ENCODE data around the gene TUBA8.
"Not testable (repeated sequence)": the region's sequence is repeated elsewhere in the genome, so short reads cannot be mapped to it uniquely, and the experiment has no call there.

TUBA8 gene

GRCh38 chr22:18126606-18127005 is 16.0 kb downstream of the TUBA8 start:
- no peak for DNase-seq (ENCODE audit: low read depth in 2 of 2, low spot score in 1 of 2)

- DNase-seq (ENCODE audit: low read depth in 2 of 2, low spot score in 1 of 2): no peak
These were observed 19.4 kb downstream of the TUBA8 start for GRCh38 chr22:18130018-18130417.

- DNase-seq (ENCODE audit: low read depth in 2 of 2, low spot score in 1 of 2): no peak
These were observed 20.3 kb downstream of the TUBA8 start for GRCh38 chr22:18130699-18131429.

- no peak for DNase-seq (ENCODE audit: low read depth in 2 of 2, low spot score in 1 of 2)
These were observed 22.8 kb downstream of the TUBA8 start for GRCh38 chr22:18133452-18133851.

GRCh38 chr22:18136563-18137320 is 26.1 kb downstream of the TUBA8 start:
- no peak for DNase-seq (ENCODE audit: low read depth in 2 of 2, low spot score in 1 of 2)

GRCh38 chr22:18141004-18141403 is 30.4 kb downstream of the TUBA8 start:
- not testable (repeated sequence) for DNase-seq (ENCODE audit: low read depth in 2 of 2, low spot score in 1 of 2)

- no peak for DNase-seq (ENCODE audit: low read depth in 2 of 2, low spot score in 1 of 2)
These were observed 33.5 kb downstream of the TUBA8 start for GRCh38 chr22:18144105-18144504.

GRCh38 chr22:18145676-18146388 is 35.2 kb downstream of the TUBA8 start:
- no peak for DNase-seq (ENCODE audit: low read depth in 2 of 2, low spot score in 1 of 2)

- no peak for DNase-seq (ENCODE audit: low read depth in 2 of 2, low spot score in 1 of 2)
These were observed 35.8 kb downstream of the TUBA8 start for GRCh38 chr22:18146389-18146753.

GRCh38 chr22:18147791-18148190 is 37.2 kb downstream of the TUBA8 start:
- DNase-seq (ENCODE audit: low read depth in 2 of 2, low spot score in 1 of 2): no peak

GRCh38 chr22:18148293-18148965 is 37.8 kb downstream of the TUBA8 start:
- DNase-seq (ENCODE audit: low read depth in 2 of 2, low spot score in 1 of 2): no peak

GRCh38 chr22:18152519-18152918 is 41.9 kb downstream of the TUBA8 start:
- no peak for DNase-seq (ENCODE audit: low read depth in 2 of 2, low spot score in 1 of 2)

GRCh38 chr22:18154821-18155390 is 44.3 kb downstream of the TUBA8 start:
- no peak for DNase-seq (ENCODE audit: low read depth in 2 of 2, low spot score in 1 of 2)

- not testable (repeated sequence) for DNase-seq (ENCODE audit: low read depth in 2 of 2, low spot score in 1 of 2)
These were observed 44.9 kb downstream of the TUBA8 start for GRCh38 chr22:18155546-18155945.

- DNase-seq (ENCODE audit: low read depth in 2 of 2, low spot score in 1 of 2): no peak
These were observed 46.5 kb downstream of the TUBA8 start for GRCh38 chr22:18156878-18157713.

- DNase-seq (ENCODE audit: low read depth in 2 of 2, low spot score in 1 of 2): no peak
These were observed 47.1 kb downstream of the TUBA8 start for GRCh38 chr22:18157714-18158028.

GRCh38 chr22:18160641-18161040 is 50.0 kb downstream of the TUBA8 start:
- not testable (repeated sequence) for DNase-seq (ENCODE audit: low read depth in 2 of 2, low spot score in 1 of 2)

GRCh38 chr22:18163843-18164242 is 53.2 kb downstream of the TUBA8 start:
- not testable (repeated sequence) for DNase-seq (ENCODE audit: low read depth in 2 of 2, low spot score in 1 of 2)

GRCh38 chr22:18164584-18164983 is 54.0 kb downstream of the TUBA8 start:
- not testable (repeated sequence) for DNase-seq (ENCODE audit: low read depth in 2 of 2, low spot score in 1 of 2)

- DNase-seq (ENCODE audit: low read depth in 2 of 2, low spot score in 1 of 2): not testable (repeated sequence)
These were observed 54.7 kb downstream of the TUBA8 start for GRCh38 chr22:18165356-18165755.

Measured in stimulated activated CD8-positive, alpha-beta memory T cell treated with anti-CD3 and anti-CD28 coated beads, Interleukin-4, amount 100 ng/mL, for 1 hour (primary cell).